HS-27A (cell line): Measurements from ENCODE around the gene CHRND.

Experiments used
- DNase-seq: peaks from one replicate; pipeline ENCODE4 v3.0.0-alpha.2; 2012; ENCODE audit warnings: low read depth, missing footprints

CHRND gene

DNA sequence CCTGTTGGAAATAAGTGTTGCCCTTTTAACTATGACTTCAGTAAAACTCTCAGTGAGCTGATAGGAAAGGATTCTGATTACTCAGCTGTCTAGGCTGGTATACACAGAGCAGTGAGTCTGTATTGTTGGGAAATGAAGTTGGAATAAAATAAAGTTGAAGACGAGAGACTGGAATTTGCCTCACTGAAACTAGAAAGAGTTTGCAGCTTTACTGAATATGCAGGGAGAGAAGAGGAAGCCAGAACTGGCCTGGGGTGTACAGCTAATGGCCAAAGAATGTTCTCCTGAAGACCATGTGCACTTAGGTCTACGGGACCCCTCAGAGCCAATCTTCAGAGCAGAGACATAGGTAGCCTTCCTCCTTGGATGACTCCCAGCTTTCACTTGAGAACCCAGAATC, 51.0 kb downstream of the CHRND start:
- DNase-seq: no peak

DNA sequence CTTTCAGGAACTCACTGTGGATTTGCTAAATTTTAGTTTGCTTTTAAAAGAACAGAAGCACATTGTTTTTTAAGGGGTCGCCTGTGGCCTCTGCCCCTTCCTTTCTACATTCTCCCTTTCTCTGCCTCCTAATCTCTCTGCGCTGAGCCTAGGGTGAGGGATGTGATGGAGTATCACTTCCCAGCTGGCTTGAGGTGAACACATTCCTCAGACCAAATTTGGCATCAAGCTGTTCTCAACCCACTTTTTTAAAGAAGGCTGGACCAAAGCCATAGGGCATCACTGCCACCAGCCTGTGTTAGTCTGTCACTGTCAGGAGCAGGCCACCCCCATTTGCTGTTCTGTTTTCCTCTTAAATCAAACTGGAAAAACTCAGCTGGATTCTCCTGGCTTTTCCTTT, 51.9 kb downstream of the CHRND start:
- DNase-seq: no peak

DNA sequence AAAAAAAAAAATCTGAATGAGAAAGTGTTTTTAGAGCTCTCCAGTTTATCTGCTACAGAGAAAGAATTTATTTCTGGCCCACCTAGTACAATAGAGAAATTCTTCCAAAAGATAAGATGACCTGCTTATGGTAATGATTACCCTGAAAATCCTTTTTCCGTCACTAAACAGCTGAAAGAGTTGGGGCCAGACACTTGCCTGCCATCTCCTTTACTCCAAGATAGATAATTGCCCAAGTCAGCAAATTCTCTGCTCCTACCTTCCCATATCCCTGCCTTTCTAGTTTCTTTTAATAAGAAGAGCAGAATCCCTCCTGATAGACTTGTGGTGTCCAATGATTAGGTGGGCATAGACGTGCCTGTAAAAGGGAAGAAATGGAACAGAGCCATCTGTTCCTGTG, 52.7 kb downstream of the CHRND start:
- no peak for DNase-seq

DNA sequence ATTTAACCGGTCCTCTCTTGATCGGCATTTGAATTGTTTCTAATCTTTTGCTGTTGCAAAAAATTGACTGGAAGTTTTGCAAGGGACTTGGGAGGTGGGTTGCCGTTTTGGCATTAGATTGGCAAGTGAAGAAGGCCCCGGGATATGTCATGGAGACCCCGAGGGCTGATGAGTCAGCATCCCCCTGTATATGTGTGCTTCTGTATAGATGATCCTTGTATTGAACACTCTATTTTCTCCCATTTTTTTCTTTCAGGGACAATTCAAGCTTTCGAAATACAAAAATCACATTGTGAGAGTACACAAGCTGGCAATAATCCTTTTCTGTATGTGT, 54.7 kb downstream of the CHRND start:
- no peak for DNase-seq

DNA sequence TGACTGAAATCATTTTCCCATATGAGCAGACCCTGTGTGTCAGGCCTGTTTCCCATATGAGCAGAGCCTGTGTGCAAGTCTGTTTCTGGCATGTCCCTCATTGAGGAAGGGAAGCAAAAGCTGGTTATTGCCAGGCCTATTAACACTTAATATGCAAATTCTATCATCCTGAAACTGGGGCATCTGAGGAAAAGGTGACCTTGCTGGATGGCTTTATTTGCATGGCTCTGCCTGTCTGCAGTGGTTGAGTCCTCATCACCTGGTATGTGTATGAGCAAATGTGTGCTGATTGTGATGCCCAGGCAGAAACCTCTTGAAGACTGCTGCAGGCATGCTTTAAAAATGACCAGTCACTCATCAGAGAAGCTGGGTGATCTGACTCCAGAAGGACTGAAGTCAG, 55.8 kb downstream of the CHRND start:
- DNase-seq: no peak

DNA sequence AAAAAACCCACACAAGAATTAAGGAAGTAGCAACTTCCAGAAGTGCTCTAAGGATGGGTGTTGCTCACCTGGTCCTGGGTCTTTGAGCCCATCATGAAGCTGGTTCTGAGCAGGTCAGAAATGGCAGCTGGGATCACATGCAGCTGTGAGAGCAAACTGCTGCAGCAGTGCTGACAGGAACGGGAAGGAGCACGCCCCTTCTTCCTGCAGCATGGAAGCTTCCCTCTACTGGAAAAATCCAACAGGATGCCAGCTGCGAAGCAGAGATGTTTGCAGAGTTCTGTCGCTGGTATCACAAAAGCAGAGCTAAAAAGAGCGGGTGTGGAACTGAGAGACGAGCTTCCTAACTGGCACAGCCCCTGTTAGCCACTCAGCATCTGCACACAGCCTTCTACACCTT, 58.3 kb downstream of the CHRND start:
- DNase-seq: no peak
